Measurements from ENCODE around the gene MED16.
"Not testable (repeated sequence)": the region's sequence is repeated elsewhere in the genome, so short reads cannot be mapped to it uniquely, and the experiment has no call there.

MED16 gene

GRCh38 chr19:896434-896833 is 3.4 kb upstream of the MED16 start:
- DNase-seq (ENCODE audit: low read depth) = no peak
- TF ChIP-seq MAX (IDR thresholded peaks at IDR 0.05; ENCODE audit: low read depth, low read length) = no peak
- TF ChIP-seq MYC (IDR thresholded peaks at IDR 0.05; ENCODE audit: low read depth, low read length) = no peak
- no peak for TF ChIP-seq CTCF (IDR thresholded peaks at IDR 0.05; ENCODE audit: low read depth, low read length)
- no peak overlapping the region for H3K4me3 ChIP-seq (ENCODE audit: low read depth, low read length)

GRCh38 chr19:892243-892893 is 619 bp downstream of the MED16 start:
- H3K4me3 ChIP-seq (ENCODE audit: low read depth, low read length) = peak overlapping the region; percentile 62
- DNase-seq (ENCODE audit: low read depth) = no peak
- TF ChIP-seq MYC (IDR thresholded peaks at IDR 0.05; ENCODE audit: low read depth, low read length) (no peak), MAX (IDR thresholded peaks at IDR 0.05; ENCODE audit: low read depth, low read length) (no peak), POLR2A (IDR thresholded peaks at IDR 0.05; ENCODE audit: extremely low read depth, insufficient read length) (no peak), CTCF (IDR thresholded peaks at IDR 0.05; ENCODE audit: low read depth, low read length) (no peak)

- DNase-seq (ENCODE audit: low read depth) = not testable (repeated sequence)
- peak overlapping the region; percentile 62 for H3K4me3 ChIP-seq (ENCODE audit: low read depth, low read length)
Observed at GRCh38 chr19:891421-892200, 1.4 kb downstream of the MED16 start.

GRCh38 chr19:890831-891230 is 2.2 kb downstream of the MED16 start:
- no peak for DNase-seq (ENCODE audit: low read depth)
- H3K4me3 ChIP-seq (ENCODE audit: low read depth, low read length) = no peak overlapping the region
- TF ChIP-seq MAX (IDR thresholded peaks at IDR 0.05; ENCODE audit: low read depth, low read length) (no peak), CTCF (IDR thresholded peaks at IDR 0.05; ENCODE audit: low read depth, low read length) (no peak), MYC (IDR thresholded peaks at IDR 0.05; ENCODE audit: low read depth, low read length) (no peak), POLR2A (IDR thresholded peaks at IDR 0.05; ENCODE audit: extremely low read depth, insufficient read length) (no peak)

- no peak for DNase-seq (ENCODE audit: low read depth)
- TF ChIP-seq MAX (IDR thresholded peaks at IDR 0.05; ENCODE audit: low read depth, low read length) = no peak
- no peak for TF ChIP-seq MYC (IDR thresholded peaks at IDR 0.05; ENCODE audit: low read depth, low read length)
- no peak for TF ChIP-seq POLR2A (IDR thresholded peaks at IDR 0.05; ENCODE audit: extremely low read depth, insufficient read length)
- no peak for TF ChIP-seq CTCF (IDR thresholded peaks at IDR 0.05; ENCODE audit: low read depth, low read length)
Observed at GRCh38 chr19:889662-890295, 3.2 kb downstream of the MED16 start.

More at GRCh38 chr19:889662-890295, 3.2 kb downstream of the MED16 start:
- H3K4me3 ChIP-seq (ENCODE audit: low read depth, low read length) = no peak overlapping the region

All from NB4 (cell line).